AG10803 (cell line): Measurements from ENCODE around the gene SCGB1D4.

Source experiments
- DNase-seq: peaks from one replicate; pipeline ENCODE4 v3.0.0; 2010; ENCODE audit warnings: low read depth
- H3K4me3 ChIP-seq: 2 replicates; pipeline ENCODE4 v1.5.1; 2011; ENCODE audit warnings: mild to moderate bottlenecking, low read length, control low read depth
- CTCF ChIP-seq: conservative IDR thresholded peaks from 2 replicates; pipeline ENCODE4 v1.5.1; 2011; ENCODE audit warnings: mild to moderate bottlenecking, low read length, control low read depth, inconsistent platforms

SCGB1D4 gene

GRCh38 chr11:62260261-62260953, 38.5 kb downstream of the SCGB1D4 start:
- no peak for TF ChIP-seq CTCF
- no peak for DNase-seq
- H3K4me3 ChIP-seq, result no peak overlapping the region

GRCh38 chr11:62256281-62256680, 42.6 kb downstream of the SCGB1D4 start:
- DNase-seq, result no peak
- no peak for TF ChIP-seq CTCF
- H3K4me3 ChIP-seq, result no peak overlapping the region

- TF ChIP-seq CTCF, result no peak
- DNase-seq, result no peak
- no peak overlapping the region for H3K4me3 ChIP-seq
These were observed 44.8 kb downstream of the SCGB1D4 start for GRCh38 chr11:62253999-62254542.

DNA sequence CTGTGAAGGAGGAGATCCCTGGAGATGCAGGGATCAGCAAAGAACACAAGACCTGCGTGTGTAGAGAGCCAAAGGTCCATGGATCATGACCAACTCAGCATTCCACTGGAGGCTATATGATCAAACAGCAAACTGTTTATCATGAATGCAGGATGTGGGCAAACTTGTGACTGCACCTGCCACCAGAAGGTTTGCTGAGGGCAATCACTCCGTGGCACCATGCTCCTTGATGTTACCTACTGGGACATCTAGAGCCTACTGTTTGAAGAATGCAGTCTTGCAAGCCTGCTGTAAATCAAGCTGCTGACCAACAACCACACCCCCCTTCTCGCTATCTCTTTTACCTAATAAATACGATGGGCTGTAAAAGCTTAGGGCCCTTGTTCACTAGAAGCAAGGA, 47.2 kb downstream of the SCGB1D4 start:
- no peak for TF ChIP-seq CTCF
- H3K4me3 ChIP-seq, result no peak overlapping the region
- DNase-seq, result no peak
